BLaER1 (cell line): ENCODE measurements around the gene NUAK1.

ENCODE experiments used
- H3K27ac ChIP-seq: shearing (Covaris generic); formaldehyde crosslinking; 2 replicates; pipeline ENCODE4 v1.8.1; 2022
- H3K27me3 ChIP-seq: shearing (Covaris generic); formaldehyde crosslinking; 2 replicates; pipeline ENCODE4 v1.8.1; 2022
- H3K36me3 ChIP-seq: shearing (Covaris generic); formaldehyde crosslinking; 2 replicates; pipeline ENCODE4 v1.8.1; 2022
- H3K4me1 ChIP-seq: shearing (Covaris generic); formaldehyde crosslinking; 2 replicates; pipeline ENCODE4 v1.8.1; 2022
- H3K4me2 ChIP-seq: shearing (Covaris generic); formaldehyde crosslinking; 2 replicates; pipeline ENCODE4 v1.8.1; 2022
- H3K4me3 ChIP-seq: shearing (Covaris generic); formaldehyde crosslinking; 2 replicates; pipeline ENCODE4 v1.8.1; 2022
- H3K9ac ChIP-seq: shearing (Covaris generic); formaldehyde crosslinking; 2 replicates; pipeline ENCODE4 v1.8.1; 2022
- H3K9me3 ChIP-seq: shearing (Covaris generic); formaldehyde crosslinking; 2 replicates; pipeline ENCODE4 v1.8.1; 2022
- H4K20me1 ChIP-seq: shearing (Covaris generic); formaldehyde crosslinking; 2 replicates; pipeline ENCODE4 v1.8.1; 2022
- Cebpa-rat ChIP-seq: shearing (Covaris generic); IDR thresholded peaks from 2 replicates; pipeline ENCODE4 v1.8.1; 2022

The NUAK1 gene

GRCh38 chr12:106138633-106139421 lies at the start of gene NUAK1:
Gene NUAK1, minus strand, starts transcription at chr12:106138954. Its CDS starts 301 bp downstream, at chr12:106138653.
- peak within 1 kb of the TSS; percentile 98 for H3K27ac ChIP-seq
- H3K9ac ChIP-seq: peak within 1 kb of the TSS; percentile 97
- no peak for TF ChIP-seq Cebpa-rat
- no peaks in the 10 kb centered on the region for H3K9me3 ChIP-seq
- peaks cover 23% of the 10 kb centered on the region for H3K27me3 ChIP-seq
- no peaks in the 10 kb centered on the region for H3K36me3 ChIP-seq
- H3K4me2 ChIP-seq: peak within 1 kb of the TSS; percentile 95
- peaks cover 65% of the 10 kb centered on the region for H3K4me1 ChIP-seq
- H4K20me1 ChIP-seq: peaks cover 8% of the 10 kb centered on the region; the same call in 1 of the 2 replicates
- H3K4me3 ChIP-seq: peak within 1 kb of the TSS; percentile 88

DNA sequence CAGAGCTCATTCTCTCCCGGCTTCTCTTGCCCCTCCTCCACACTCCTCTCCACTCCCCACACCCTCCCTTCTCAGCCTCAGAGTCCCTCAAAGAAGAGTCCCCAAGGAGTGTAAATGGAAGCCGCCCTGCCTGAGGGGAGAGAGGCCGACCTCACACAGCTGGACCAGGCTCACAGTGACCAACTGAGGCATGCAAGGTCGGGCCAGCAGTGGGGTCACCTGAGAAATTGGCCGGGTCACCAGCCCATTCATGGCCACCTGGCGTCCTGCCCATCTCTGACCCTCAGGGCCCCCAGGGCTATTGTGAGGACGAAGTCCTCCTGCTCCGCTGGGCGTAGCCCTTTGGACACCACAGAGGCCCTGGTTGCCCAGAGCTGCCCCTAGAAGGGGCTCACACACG lies 49.5 kb upstream of the NUAK1 start:
- Histone ChIP-seq H3K9ac (no peak overlapping the region), H3K4me2 (no peak overlapping the region), H3K36me3 (no peaks in the 10 kb centered on the region), H3K4me1 (no peaks in the 10 kb centered on the region), H4K20me1 (no peaks in the 10 kb centered on the region), H3K27ac (no peak overlapping the region), H3K27me3 (no peaks in the 10 kb centered on the region), H3K9me3 (no peaks in the 10 kb centered on the region), H3K4me3 (no peak overlapping the region)
- no peak for TF ChIP-seq Cebpa-rat

DNA sequence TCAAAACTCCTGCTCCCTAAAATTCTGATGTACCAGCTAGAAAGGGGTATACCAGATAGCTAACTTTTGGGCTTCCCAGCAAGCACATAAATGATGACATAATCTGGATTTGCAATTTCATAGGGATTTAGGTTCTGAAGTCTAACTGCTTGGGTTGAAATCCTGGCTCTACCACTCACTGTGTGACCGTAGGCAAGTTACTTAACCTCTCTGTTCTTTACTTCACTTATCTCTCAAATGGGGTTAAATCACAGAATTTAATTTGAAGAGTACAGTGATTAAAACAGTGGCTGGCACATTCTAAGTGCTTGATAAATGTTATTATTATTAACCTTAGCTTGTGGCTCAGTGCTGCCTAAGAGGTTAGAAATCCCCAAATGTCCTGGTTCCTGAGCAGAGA lies 49.1 kb upstream of the NUAK1 start:
- TF ChIP-seq Cebpa-rat: no peak
- Histone ChIP-seq H3K4me3 (no peak overlapping the region), H4K20me1 (no peaks in the 10 kb centered on the region), H3K9me3 (no peaks in the 10 kb centered on the region), H3K27me3 (no peaks in the 10 kb centered on the region), H3K27ac (no peak overlapping the region), H3K9ac (no peak overlapping the region), H3K4me2 (no peak overlapping the region), H3K4me1 (no peaks in the 10 kb centered on the region), H3K36me3 (no peaks in the 10 kb centered on the region)

DNA sequence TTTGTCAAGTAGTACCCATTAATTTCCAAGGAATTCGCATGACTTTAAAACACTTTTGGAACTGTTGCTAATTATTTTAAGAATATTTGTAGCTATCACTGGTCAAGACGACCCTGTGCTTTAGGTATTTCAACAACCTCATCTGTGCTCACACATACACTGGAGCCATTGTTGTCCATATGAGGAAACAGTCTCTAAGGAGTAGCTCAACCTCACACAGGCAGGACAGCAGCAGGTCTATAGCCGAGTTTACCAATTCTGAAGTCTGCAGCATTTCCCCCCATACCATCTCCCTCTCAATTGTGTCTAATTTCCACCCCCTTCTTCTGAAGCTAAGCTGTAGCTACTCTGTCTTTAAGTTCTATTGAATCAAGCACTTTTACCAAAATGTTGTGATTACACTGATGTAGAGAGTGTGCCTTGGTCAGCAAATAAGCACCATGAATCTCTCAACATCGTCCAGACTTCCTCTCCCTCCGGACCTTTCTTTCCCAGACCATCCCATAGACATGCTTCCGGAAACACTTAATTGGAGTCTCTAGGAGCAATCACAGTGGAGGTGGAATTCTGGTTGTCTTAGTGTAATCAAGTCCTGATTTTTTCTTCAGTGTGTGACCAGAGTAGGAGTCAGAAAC lies 48.5 kb upstream of the NUAK1 start:
- Histone ChIP-seq H3K9me3 (no peaks in the 10 kb centered on the region), H3K27ac (no peak overlapping the region), H3K4me3 (no peak overlapping the region), H3K27me3 (no peaks in the 10 kb centered on the region), H3K36me3 (no peaks in the 10 kb centered on the region), H3K4me1 (no peaks in the 10 kb centered on the region), H4K20me1 (no peaks in the 10 kb centered on the region), H3K4me2 (no peak overlapping the region), H3K9ac (no peak overlapping the region)
- TF ChIP-seq Cebpa-rat: no peak

GRCh38 chr12:106183735-106184134 lies 45.0 kb upstream of the NUAK1 start:
- no peaks in the 10 kb centered on the region for H3K9me3 ChIP-seq
- no peaks in the 10 kb centered on the region for H3K4me1 ChIP-seq
- no peaks in the 10 kb centered on the region for H3K27me3 ChIP-seq
- no peak for TF ChIP-seq Cebpa-rat
- no peak overlapping the region for H3K4me3 ChIP-seq
- no peak overlapping the region for H3K9ac ChIP-seq
- H4K20me1 ChIP-seq: no peaks in the 10 kb centered on the region
- H3K36me3 ChIP-seq: no peaks in the 10 kb centered on the region
- no peak overlapping the region for H3K27ac ChIP-seq
- no peak overlapping the region for H3K4me2 ChIP-seq

GRCh38 chr12:106181401-106182114 lies 42.8 kb upstream of the NUAK1 start:
- Histone ChIP-seq H3K4me3 (no peak overlapping the region), H3K4me2 (no peak overlapping the region), H3K27me3 (no peaks in the 10 kb centered on the region), H3K4me1 (no peaks in the 10 kb centered on the region), H3K27ac (no peak overlapping the region), H3K9me3 (no peaks in the 10 kb centered on the region), H4K20me1 (no peaks in the 10 kb centered on the region), H3K36me3 (no peaks in the 10 kb centered on the region), H3K9ac (no peak overlapping the region)
- TF ChIP-seq Cebpa-rat: no peak

- H3K4me1 ChIP-seq: peaks cover 3% of the 10 kb centered on the region
- TF ChIP-seq Cebpa-rat: no peak
- H3K36me3 ChIP-seq: no peaks in the 10 kb centered on the region
- H3K4me2 ChIP-seq: no peak overlapping the region
- H3K27me3 ChIP-seq: no peaks in the 10 kb centered on the region
- no peak overlapping the region for H3K9ac ChIP-seq
- H3K4me3 ChIP-seq: no peak overlapping the region
- H4K20me1 ChIP-seq: no peaks in the 10 kb centered on the region
- H3K9me3 ChIP-seq: no peaks in the 10 kb centered on the region
- H3K27ac ChIP-seq: no peak overlapping the region
Observed at GRCh38 chr12:106179086-106179485, 40.3 kb upstream of the NUAK1 start.

- no peak overlapping the region for H3K4me3 ChIP-seq
- H4K20me1 ChIP-seq: no peaks in the 10 kb centered on the region
- no peak overlapping the region for H3K4me2 ChIP-seq
- H3K27ac ChIP-seq: no peak overlapping the region
- no peak overlapping the region for H3K9ac ChIP-seq
- no peaks in the 10 kb centered on the region for H3K36me3 ChIP-seq
- no peak for TF ChIP-seq Cebpa-rat
- no peaks in the 10 kb centered on the region for H3K27me3 ChIP-seq
- peaks cover 8% of the 10 kb centered on the region for H3K4me1 ChIP-seq
- no peaks in the 10 kb centered on the region for H3K9me3 ChIP-seq
Observed at GRCh38 chr12:106178562-106178961, 39.8 kb upstream of the NUAK1 start.

- no peaks in the 10 kb centered on the region for H3K27me3 ChIP-seq
- no peak for TF ChIP-seq Cebpa-rat
- no peaks in the 10 kb centered on the region for H4K20me1 ChIP-seq
- no peak overlapping the region for H3K9ac ChIP-seq
- H3K4me2 ChIP-seq: no peak overlapping the region
- H3K4me3 ChIP-seq: no peak overlapping the region
- no peak overlapping the region for H3K27ac ChIP-seq
- no peaks in the 10 kb centered on the region for H3K9me3 ChIP-seq
- H3K4me1 ChIP-seq: peaks cover 18% of the 10 kb centered on the region
- no peaks in the 10 kb centered on the region for H3K36me3 ChIP-seq
Observed at GRCh38 chr12:106176560-106176959, 37.8 kb upstream of the NUAK1 start.

GRCh38 chr12:106174876-106175275 lies 36.1 kb upstream of the NUAK1 start:
- Histone ChIP-seq H3K4me3 (no peak overlapping the region), H3K27ac (no peak overlapping the region), H3K9me3 (no peaks in the 10 kb centered on the region), H3K4me1 (peaks cover 18% of the 10 kb centered on the region), H3K4me2 (no peak overlapping the region), H4K20me1 (no peaks in the 10 kb centered on the region), H3K36me3 (no peaks in the 10 kb centered on the region), H3K9ac (no peak overlapping the region), H3K27me3 (no peaks in the 10 kb centered on the region)
- no peak for TF ChIP-seq Cebpa-rat
